HG02840 (cell line): Measurements from ENCODE around the gene PKP2.
A peak's percentile ranks its signal among the peaks of the same experiment; 100 is the strongest.

Source experiments
- ATAC-seq: cut with Tn5 transposase; IDR thresholded peaks from one replicate; pipeline ENCODE4 v1.9.1; 2021; ENCODE audit warnings: mild to moderate bottlenecking, moderate library complexity, moderate number of reproducible peaks; ENCODE audit not compliant: unreplicated experiment, low FRiP score

The PKP2 gene

GRCh38 chr12:32757157-32757556 lies 139.4 kb downstream of the PKP2 start:
- no peak for ATAC-seq

- ATAC-seq, result no peak
Observed at GRCh38 chr12:32756476-32757066, 140.0 kb downstream of the PKP2 start.

GRCh38 chr12:32755654-32756475 lies 140.7 kb downstream of the PKP2 start, which contains the start of gene YARS2:
YARS2 (minus strand) TSS chr12:32755897; CDS start chr12:32755874, 23 bp downstream.
- ATAC-seq, result peak; percentile 93

- ATAC-seq, result peak; percentile 63
Observed at GRCh38 chr12:32755051-32755653, 141.4 kb downstream of the PKP2 start.

GRCh38 chr12:32754111-32754510 lies 142.5 kb downstream of the PKP2 start:
- ATAC-seq, result no peak

- ATAC-seq, result no peak
Observed at GRCh38 chr12:32753605-32754004, 143.0 kb downstream of the PKP2 start.

GRCh38 chr12:32743264-32743663 lies 153.3 kb downstream of the PKP2 start:
- ATAC-seq, result no peak

GRCh38 chr12:32742133-32742532 lies 154.4 kb downstream of the PKP2 start:
- ATAC-seq, result no peak
